ENCODE data around the gene ANKZF1. TPM values are rescaled to one million over a fixed set of nuclear protein-coding genes. Genes with fewer than 3 reads are reported as not detected.

ANKZF1 gene
- polyA plus RNA-seq, 3 donors, result 51.6 to 94.0 (median 62.8) TPM

DNA sequence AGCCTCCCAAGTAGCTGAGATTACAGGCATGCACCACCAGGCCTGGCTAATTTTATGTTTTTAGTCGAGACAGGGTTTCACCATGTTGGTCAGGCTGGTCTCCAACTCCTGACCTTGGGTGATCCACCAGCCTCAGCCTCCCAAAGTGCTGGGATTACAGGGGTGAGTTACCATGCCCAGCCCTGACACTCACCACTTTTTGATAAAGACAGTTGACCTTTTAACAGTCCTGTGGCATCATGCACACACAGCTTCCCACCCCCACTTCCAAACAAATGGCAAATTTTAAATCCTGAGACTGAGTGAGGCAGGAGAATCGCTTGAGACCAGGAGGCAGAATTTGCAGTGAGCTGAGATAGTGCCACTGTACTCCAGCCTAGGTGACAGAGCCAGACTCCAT lies 43.4 kb downstream of the ANKZF1 start:
- no peak for DNase-seq (ENCODE audit: extremely low read depth in 1 of 11, low read depth in 9 of 11, low spot score in 4 of 11)

DNA sequence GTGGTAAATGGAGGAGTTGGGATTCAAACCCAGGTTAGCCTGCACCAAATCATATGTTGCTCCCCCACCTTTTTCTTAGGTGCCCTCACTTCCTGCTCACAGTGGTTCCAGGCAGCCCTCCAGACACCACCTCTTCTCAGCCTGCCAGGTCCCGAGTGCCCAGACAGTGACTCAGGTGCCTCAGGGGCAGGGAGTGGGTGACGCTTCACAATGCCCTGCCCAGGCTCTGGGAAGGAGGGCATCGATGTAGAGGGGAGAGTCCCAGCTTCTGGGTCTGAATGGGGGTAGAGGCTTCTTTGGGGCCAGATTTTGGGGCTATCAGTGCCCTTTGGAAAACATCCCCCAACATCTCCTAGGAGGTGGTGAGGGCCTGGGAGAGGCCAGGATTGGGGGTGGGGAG lies 44.3 kb downstream of the ANKZF1 start:
- no peak for DNase-seq (ENCODE audit: extremely low read depth in 1 of 11, low read depth in 9 of 11, low spot score in 4 of 11)

DNA sequence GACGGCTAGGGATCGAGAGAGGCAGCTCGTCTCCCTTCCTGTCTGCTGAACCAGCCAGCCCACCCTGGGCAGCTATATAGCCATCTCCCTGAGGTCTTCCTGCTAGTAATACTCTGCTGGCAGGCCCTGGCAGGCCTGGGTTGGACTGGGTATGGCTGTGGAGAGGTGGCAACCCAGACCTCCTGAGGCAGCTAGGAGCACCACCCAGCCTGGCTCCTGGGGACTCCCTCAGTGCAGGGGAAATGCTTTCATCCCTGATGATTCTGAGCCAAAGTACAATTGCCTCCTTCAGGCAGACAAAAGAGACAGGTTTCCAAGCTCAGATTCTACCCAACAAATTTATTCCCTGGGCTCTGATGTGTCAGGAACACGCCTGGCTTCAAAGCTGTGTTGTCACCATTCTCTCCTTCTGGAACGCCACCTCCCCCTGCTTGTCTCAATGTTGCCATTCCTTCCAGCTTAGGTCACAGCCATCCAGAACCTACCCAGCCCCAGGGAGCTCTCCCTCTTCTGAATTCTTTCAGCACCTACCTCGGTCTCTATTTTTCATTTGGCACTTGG lies 44.8 kb downstream of the ANKZF1 start:
- DNase-seq (ENCODE audit: extremely low read depth in 1 of 11, low read depth in 9 of 11, low spot score in 4 of 11), result peak in 1 of 11 donors; percentile 32

DNA sequence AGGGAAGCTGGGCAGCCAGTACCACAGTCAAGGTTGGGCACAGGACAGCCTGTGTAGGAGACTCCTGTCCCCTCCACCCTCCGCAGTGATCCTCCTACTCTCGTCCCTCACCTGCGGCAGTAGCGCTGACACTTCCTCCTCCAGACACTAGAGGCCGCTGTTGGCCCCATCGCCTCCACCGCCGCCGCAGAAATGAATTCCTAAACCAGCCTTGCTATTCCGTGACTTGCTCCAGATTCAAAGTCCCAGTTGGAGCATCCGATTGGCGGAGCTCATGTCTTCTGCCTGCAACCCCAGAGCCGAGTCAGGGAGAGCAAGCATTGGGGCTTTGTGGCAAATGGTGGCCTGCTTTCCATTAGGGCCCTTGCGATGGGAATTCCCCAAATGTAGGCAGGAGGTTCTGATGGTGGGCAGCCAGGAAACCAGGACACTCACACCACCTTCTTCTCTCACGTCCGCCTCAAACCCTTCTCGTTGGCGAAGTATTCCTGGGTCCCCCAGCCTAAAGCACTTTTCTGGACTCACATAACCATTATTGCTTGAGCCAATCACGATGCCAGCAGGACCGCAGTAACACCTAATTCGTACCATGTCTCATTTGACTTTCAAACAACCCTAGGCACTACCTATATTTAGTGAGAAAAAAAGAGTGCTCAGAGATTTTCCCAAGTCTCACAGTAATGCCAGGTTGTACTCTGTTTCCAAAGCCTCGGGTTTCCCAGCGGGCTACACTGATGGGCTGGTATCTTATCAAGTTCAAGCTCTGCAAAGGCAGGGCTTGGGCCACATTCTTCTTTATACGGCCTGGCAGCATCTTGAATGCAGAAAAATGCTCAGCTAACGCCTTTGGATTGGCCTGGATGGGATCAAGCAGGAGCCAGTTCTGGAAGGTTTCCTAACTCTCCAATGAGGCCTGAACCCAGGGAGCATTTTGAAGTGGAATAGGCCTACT lies 48.4 kb downstream of the ANKZF1 start:
- peak in 5 of 11 donors; percentile 63 to 77 (median 70) for DNase-seq (ENCODE audit: extremely low read depth in 1 of 11, low read depth in 9 of 11, low spot score in 4 of 11)

DNA sequence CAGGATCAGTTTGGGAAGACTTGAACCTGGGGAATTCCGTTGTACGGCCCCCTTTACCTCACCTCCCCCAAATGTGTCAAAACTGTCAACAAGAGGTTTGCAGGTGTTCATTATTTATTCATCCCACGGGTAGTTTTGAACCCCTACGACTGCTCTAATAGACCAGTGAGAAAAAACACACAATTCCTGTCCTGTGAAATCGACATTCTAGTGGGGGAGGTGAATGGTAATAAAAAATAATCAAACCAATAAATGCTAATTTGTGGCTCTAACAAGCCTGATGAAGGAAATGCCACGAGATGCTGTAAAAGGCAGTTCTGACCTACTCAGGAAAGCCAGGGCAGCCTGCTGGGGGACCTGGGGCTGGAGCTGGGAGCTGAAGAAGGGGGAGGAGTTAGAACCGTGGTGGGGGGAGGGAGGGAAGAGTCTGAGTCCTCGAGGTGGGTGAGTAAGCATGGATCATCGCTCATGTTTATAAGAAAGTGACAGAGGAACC lies 49.1 kb downstream of the ANKZF1 start:
- DNase-seq (ENCODE audit: extremely low read depth in 1 of 11, low read depth in 9 of 11, low spot score in 4 of 11), result no peak

DNA sequence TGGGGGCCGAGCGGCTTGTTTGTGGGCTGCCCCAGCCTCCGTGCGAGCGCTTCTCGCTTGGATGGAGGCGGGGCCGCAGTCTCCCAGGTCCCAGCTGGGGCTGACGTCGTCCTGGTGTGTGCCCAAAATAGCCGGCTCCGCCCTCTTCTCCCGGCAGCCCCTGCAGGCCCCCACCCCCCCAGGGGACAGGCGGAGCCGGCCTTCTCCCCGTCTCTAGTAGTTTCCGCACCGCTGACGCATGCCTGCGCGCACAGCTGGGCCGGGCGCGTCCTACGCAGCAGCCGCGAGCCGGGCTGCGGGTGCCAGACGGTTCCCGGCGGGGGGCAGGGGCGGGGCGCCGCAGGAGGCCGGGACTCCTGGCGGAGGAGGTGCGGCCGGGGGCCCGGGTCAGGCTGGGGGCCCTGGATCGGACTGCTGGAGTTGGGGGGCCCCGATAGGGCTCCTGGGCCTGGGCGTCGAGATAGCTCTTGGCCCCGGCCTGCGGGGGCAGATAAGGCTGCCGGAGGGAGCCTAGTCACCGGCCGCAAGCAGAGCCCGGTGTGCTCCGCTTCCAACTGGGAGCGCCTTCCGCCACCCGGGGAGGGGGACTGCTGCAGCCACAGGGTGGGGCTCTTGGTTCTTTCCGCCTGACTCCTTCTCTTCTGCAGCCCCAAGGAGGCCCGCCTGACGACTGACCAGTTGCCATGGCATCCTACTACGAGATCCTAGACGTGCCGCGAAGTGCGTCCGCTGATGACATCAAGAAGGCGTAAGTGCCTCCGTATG lies 49.7 kb downstream of the ANKZF1 start, which contains the start of gene DNAJB2:
TSS of gene DNAJB2 (plus strand) at position 216 of the 765 bp plus-strand sequence. CDS start at position 684, 468 bp downstream.
- peak; percentile 90 to 98 (median 96) for DNase-seq (ENCODE audit: extremely low read depth in 1 of 11, low read depth in 9 of 11, low spot score in 4 of 11)

DNA sequence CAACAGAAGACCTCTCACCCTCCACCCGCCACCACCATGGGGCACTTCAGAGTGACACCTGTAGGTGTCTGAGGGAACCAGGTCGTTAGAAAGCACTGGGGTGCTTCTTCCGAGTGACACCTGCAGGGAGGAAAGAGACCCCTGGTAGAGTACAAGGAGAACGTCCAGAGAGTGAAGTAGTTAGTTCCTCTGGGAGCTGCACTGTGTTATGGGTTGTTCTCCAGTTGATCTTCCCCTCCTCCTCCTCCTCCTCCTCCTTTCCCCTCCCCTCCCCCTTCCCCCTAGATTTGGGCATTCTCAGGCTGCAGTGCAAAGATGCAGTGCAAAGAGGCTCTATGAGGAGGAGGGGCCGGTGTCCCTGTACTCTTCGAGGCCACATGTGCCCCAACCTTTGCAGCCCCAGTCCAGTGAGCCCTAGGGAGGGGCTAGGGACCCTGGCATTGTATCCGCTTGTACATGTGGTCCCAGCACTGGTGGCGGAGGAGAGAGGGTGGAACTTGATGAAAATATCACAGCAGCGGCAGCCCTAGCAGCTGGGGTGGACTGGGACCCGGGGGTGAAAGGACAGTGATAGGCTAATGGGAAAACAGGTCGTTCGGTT lies 50.4 kb downstream of the ANKZF1 start:
- no peak for DNase-seq (ENCODE audit: extremely low read depth in 1 of 11, low read depth in 9 of 11, low spot score in 4 of 11)

DNA sequence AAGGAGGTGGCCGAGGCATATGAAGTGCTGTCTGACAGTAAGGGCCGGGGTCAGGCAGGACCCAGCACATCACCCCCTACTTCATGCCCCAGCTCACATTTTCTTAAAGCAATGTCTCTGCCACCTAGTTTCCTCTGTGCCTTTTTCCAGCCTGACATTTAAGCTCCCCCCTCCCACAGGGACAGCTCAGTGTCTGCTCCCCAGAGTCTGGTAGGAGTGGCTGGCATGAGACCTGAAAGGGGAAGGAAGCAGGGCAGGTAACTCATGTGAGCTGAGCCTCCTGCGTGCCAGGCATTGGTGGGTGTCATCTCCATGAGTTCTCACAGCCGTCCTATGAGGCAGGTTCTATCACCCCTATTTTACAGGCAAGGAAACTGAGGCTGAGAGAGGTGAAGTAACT lies 51.0 kb downstream of the ANKZF1 start:
- no peak for DNase-seq (ENCODE audit: extremely low read depth in 1 of 11, low read depth in 9 of 11, low spot score in 4 of 11)

DNA sequence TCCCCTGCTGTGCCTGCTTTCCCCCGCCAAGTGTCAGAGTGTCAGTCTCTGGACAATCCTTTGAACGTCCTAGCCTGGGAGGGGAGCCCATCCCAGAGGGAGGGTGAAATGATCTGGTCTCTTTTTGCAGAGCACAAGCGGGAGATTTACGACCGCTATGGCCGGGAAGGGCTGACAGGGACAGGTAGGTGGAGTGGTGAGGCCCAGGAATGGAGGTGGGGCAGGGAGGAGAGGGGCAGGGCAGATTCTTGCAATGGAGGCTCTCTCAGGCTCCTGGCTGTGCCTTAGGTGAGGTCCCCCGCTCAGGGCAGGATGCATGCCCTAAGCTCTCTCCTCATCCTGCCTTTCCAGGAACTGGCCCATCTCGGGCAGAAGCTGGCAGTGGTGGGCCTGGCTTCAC lies 52.0 kb downstream of the ANKZF1 start:
- no peak for DNase-seq (ENCODE audit: extremely low read depth in 1 of 11, low read depth in 9 of 11, low spot score in 4 of 11)

DNA sequence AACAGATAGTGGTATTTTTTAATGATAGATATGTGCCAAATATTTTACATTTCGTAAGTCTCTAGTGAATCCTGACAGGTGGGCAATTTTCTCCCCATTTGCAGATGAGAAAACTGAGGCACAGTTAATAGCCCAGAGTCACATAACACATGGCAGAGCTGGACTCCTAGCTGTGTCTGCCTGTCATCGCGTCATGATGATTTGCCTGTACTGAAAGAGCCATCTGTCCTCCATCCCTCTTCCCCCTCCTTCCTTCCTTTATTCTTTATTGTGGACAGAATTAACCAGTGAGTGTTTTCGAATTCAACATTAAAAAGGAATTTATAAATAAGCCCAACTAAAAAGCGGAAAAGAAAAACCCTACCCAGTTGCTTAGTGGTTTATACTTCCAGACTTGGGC lies 52.8 kb downstream of the ANKZF1 start:
- DNase-seq (ENCODE audit: extremely low read depth in 1 of 11, low read depth in 9 of 11, low spot score in 4 of 11), result no peak

DNA sequence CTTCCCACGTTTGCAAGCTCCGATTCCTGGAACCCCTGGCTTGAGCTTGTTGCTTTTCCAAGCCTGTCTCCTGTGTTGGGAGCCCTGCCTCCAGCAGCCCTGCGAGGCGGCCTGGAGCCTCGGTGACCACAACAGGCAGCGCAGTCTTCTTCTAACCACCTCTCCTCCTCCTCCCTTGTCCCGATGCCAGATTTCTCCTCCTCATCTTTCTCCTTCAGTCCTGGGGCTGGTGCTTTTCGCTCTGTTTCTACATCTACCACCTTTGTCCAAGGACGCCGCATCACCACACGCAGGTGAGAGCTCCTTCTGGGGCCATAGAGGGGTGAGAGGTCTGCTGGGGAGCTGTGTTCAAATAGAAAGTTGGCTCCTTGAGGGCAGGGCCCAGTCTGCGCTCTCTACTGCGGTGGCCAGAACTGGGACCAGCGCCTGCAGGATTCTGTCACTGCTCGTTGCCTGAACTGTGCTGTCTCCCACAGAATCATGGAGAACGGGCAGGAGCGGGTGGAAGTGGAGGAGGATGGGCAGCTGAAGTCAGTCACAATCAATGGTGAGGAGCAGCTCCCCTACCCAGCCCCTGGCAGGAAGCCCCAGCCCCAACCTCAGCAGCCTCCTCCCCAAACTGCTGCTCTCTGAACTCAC lies 53.5 kb downstream of the ANKZF1 start:
- no peak for DNase-seq (ENCODE audit: extremely low read depth in 1 of 11, low read depth in 9 of 11, low spot score in 4 of 11)

DNA sequence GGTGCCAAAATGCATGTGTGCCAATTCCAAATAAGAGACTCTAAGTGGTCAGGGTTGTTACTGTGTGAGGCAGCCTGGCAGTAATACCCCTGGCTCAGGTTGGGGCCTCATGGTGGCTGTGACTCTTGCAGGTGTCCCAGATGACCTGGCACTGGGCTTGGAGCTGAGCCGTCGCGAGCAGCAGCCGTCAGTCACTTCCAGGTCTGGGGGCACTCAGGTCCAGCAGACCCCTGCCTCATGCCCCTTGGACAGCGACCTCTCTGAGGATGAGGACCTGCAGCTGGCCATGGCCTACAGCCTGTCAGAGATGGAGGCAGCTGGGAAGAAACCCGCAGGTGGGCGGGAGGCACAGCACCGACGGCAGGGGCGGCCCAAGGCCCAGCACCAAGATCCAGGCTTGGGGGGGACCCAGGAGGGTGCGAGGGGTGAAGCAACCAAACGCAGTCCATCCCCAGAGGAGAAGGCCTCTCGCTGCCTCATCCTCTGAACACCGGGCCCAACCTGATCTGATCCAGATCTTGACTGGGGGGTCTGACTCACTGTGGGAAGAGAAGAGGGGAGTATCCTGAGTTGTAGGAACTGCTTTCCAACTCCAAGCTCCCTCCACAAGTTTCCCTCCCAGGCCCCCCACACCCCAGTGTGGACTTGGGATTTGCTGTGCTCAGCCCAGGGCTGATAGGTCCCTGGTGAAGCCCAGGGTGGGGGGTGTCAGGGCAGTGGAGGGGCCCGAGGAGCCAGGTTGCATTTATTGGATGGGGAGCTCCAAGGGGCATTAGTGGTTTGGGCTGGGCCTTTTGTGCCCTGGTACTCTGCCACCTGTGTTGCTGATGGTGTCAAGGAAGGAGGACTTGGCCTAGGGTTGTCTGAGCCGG lies 55.1 kb downstream of the ANKZF1 start:
- no peak for DNase-seq (ENCODE audit: extremely low read depth in 1 of 11, low read depth in 9 of 11, low spot score in 4 of 11)

DNA sequence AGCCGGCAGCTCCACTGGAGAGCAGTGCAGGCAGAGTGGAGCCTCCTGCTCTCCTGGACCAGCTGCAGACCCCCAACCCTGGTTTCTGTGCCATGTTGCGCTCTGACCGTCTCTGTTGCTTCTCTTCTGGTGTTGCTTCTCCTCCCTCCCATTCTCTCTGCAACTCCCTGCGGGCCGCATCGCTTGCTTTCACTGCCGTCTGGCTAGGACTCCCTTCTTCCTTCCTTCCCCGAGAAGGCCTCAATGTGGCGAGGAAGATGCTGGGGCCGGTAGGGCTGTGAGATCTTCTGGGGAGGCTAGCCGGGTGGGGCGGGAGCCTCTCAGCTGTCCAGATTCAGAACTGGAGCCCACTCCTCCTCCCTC lies 55.7 kb downstream of the ANKZF1 start:
- no peak for DNase-seq (ENCODE audit: extremely low read depth in 1 of 11, low read depth in 9 of 11, low spot score in 4 of 11)

DNA sequence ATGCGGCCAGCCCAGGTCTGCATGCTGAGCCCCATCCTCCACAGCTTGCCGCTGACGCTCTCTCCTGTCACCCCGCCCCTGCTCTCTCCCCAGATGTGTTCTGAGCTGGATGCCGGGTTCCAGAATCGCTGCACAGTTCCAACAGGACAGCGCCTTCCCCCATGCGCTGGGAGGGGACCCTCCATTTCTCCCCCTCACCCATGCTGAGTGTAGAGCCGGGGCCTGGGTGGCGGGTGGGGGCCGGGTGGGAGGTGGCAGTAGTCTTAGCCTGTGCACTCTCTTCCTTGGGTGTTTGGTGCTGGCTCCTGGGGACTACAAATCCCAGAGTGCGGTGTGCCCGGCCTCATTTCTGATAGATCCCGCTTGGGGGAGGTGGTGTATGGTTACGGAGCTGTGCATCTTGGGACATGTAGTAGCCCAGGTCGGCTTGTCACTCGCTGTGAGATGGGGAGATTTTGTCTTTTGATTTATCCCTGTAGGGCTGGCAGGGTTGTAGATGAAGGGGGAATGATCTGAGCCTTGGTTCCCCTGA lies 56.4 kb downstream of the ANKZF1 start:
- DNase-seq (ENCODE audit: extremely low read depth in 1 of 11, low read depth in 9 of 11, low spot score in 4 of 11), result peak in 1 of 11 donors; percentile 39

All from renal cortex interstitium (tissue), 11 donors.